Measurements from ENCODE around the gene PCDHA11.
"Not testable (repeated sequence)": the region's sequence is repeated elsewhere in the genome, so short reads cannot be mapped to it uniquely, and the experiment has no call there.

PCDHA11 gene

DNA sequence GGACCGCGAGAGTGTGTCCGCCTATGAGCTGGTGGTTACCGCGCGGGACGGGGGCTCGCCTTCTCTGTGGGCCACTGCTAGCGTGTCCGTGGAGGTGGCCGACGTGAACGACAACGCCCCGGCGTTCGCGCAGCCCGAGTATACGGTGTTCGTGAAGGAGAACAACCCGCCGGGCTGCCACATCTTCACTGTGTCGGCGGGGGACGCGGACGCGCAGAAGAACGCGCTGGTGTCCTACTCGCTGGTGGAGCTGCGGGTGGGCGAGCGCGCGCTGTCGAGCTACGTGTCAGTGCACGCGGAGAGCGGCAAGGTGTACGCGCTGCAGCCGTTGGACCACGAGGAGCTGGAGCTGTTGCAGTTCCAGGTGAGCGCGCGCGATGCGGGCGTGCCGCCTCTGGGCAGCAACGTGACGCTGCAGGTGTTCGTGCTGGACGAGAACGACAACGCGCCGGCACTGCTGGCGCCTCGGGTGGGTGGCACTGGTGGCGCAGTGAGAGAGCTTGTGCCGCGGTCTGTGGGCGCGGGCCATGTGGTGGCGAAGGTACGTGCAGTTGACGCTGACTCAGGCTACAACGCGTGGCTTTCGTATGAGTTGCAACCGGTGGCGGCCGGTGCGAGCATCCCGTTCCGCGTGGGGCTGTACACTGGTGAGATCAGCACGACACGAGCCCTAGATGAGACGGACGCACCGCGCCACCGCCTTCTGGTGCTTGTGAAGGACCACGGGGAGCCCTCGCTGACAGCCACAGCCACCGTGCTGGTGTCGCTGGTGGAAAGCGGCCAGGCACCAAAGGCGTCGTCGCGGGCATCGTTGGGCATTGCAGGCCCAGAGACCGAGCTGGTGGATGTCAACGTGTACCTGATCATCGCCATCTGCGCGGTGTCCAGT, 32.9 kb upstream of the PCDHA11 start:
- no peak for DNase-seq (ENCODE audit: insufficient read length)
- no peak for TF ChIP-seq POLR2A (IDR thresholded peaks at IDR 0.05; ENCODE audit: low read depth, low read length)
- TF ChIP-seq TAF1 (IDR thresholded peaks at IDR 0.05; ENCODE audit: borderline replicate concordance, low read depth, low read length), result no peak
- no peak for TF ChIP-seq POLR2AphosphoS5 (IDR thresholded peaks at IDR 0.05; ENCODE audit: low read depth, low read length)
- FAIRE-seq, result no peak

DNA sequence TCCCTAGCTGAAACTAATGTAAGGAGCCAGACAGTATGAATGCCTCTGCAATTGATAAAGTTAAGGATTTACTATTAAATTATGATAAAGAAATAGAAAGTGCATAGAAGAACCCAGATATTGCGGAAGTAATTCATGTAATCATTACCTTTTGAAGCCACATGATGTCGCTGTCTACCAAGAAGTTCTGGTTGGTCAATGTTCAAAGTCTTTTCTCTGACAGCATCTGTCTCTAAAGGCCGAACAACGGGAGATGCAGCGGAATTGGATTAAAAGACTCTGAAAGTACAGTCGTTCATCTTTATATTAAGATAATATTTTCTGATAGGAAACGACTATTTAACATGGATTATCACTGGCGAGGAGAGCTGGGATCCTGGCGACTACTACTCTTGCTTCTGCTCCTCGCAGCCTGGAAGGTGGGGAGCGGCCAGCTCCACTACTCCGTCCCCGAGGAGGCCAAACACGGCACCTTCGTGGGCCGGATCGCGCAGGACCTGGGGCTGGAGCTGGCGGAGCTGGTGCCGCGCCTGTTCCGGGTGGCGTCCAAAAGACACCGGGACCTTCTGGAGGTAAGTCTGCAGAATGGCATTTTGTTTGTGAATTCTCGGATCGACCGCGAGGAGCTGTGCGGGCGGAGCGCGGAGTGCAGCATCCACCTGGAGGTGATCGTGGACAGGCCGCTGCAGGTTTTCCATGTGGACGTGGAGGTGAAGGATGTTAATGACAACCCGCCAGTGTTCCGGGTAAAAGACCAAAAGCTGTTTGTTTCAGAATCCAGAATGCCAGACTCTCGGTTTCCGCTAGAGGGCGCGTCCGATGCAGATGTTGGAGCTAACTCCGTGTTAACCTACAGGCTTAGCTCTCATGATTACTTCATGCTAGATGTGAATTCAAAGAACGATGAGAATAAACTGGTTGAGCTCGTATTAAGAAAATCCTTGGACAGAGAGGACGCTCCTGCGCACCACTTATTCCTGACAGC, 27.5 kb upstream of the PCDHA11 start, which contains the start of gene PCDHA8:
Gene PCDHA8 (plus strand): TSS at position 210 of the 985 bp plus-strand sequence. CDS start 135 bp downstream, at position 345.
- no peak for FAIRE-seq
- TF ChIP-seq TAF1 (IDR thresholded peaks at IDR 0.05; ENCODE audit: borderline replicate concordance, low read depth, low read length), result no peak
- no peak for TF ChIP-seq POLR2AphosphoS5 (IDR thresholded peaks at IDR 0.05; ENCODE audit: low read depth, low read length)
- no peak for TF ChIP-seq POLR2A (IDR thresholded peaks at IDR 0.05; ENCODE audit: low read depth, low read length)
- DNase-seq (ENCODE audit: insufficient read length), result no peak

DNA sequence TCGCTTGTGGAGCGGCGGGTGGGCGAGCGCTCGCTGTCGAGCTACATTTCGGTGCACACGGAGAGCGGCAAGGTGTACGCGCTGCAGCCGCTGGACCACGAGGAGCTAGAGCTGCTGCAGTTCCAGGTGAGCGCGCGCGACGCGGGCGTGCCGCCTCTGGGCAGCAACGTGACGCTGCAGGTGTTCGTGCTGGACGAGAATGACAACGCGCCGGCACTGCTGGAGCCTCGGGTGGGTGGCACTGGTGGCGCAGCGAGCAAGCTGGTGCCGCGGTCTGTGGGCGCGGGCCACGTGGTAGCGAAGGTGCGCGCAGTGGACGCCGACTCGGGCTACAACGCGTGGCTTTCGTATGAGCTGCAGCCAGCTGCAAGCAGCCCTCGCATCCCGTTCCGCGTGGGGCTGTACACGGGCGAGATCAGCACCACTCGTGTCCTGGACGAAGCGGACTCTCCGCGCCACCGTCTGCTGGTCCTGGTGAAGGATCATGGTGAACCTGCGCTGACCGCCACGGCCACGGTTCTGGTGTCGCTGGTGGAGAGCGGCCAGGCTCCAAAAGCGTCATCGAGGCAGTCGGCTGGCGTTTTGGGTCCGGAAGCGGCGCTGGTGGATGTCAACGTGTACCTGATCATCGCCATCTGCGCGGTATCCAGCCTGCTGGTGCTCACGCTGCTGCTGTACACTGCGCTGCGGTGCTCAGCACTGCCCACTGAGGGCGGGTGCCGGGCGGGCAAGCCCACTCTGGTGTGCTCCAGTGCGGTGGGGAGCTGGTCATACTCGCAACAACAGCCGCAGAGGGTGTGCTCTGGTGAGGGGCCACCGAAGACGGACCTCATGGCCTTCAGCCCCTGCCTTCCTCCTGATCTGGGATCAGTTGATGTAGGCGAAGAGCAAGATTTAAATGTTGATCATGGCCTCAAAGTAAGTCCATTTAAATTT, 25.7 kb upstream of the PCDHA11 start:
- no peak for TF ChIP-seq TAF1 (IDR thresholded peaks at IDR 0.05; ENCODE audit: borderline replicate concordance, low read depth, low read length)
- DNase-seq (ENCODE audit: insufficient read length) (no peak), FAIRE-seq (no peak)

DNA sequence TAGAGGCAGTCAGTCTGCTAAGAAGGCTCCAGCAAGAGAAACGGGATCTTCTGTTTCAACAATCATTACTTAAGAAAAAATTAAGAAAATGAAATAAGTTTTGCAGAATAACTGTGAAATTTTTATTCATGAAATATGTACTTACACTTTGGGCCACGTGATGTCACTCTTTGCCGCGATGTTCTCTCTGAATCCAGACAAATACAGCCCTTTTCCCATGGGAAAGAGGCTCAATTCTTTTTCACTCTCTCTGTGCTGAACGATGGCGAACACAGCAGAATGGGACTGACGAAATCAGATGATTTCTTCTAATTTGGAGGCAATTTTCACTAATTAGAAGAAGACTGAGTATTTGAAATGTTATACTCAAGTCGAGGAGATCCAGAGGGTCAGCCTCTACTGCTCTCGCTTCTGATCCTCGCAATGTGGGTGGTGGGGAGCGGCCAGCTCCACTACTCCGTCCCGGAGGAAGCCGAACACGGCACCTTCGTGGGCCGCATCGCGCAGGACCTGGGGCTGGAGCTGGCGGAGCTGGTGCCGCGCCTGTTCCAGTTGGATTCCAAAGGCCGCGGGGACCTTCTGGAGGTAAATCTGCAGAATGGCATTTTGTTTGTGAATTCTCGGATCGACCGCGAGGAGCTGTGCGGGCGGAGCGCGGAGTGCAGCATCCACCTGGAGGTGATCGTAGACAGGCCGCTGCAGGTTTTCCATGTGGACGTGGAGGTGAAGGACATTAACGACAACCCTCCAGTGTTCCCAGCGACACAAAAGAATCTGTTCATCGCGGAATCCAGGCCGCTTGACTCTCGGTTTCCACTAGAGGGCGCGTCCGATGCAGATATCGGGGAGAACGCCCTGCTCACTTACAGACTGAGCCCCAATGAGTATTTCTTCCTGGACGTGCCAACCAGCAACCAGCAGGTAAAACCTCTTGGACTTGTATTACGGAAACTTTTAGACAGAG, 20.3 kb upstream of the PCDHA11 start, which contains the start of gene PCDHA9:
Gene PCDHA9 (plus strand): TSS at position 244 of the 964 bp plus-strand sequence. CDS start 114 bp downstream, at position 358.
- DNase-seq (ENCODE audit: insufficient read length); FAIRE-seq: not testable (repeated sequence)

DNA sequence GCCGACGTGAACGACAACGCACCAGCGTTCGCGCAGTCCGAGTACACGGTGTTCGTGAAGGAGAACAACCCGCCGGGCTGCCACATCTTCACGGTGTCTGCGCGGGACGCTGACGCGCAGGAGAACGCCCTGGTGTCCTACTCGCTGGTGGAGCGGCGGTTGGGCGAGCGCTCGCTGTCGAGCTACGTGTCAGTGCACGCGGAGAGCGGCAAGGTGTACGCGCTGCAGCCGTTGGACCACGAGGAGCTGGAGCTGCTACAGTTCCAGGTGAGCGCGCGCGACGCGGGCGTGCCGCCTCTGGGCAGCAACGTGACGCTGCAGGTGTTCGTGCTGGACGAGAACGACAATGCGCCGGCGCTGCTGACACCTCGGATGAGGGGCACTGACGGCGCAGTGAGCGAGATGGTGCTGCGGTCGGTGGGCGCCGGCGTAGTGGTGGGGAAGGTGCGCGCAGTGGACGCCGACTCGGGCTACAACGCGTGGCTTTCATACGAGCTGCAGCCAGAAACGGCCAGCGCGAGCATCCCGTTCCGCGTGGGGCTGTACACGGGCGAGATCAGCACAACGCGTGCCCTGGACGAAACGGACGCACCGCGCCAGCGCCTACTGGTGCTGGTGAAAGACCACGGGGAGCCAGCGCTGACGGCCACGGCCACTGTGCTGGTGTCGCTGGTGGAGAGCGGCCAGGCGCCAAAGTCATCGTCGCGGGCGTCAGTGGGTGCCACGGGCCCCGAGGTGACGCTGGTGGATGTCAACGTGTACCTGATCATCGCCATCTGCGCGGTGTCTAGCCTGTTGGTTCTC, 18.7 kb upstream of the PCDHA11 start:
- DNase-seq (ENCODE audit: insufficient read length); FAIRE-seq: not testable (repeated sequence)

DNA sequence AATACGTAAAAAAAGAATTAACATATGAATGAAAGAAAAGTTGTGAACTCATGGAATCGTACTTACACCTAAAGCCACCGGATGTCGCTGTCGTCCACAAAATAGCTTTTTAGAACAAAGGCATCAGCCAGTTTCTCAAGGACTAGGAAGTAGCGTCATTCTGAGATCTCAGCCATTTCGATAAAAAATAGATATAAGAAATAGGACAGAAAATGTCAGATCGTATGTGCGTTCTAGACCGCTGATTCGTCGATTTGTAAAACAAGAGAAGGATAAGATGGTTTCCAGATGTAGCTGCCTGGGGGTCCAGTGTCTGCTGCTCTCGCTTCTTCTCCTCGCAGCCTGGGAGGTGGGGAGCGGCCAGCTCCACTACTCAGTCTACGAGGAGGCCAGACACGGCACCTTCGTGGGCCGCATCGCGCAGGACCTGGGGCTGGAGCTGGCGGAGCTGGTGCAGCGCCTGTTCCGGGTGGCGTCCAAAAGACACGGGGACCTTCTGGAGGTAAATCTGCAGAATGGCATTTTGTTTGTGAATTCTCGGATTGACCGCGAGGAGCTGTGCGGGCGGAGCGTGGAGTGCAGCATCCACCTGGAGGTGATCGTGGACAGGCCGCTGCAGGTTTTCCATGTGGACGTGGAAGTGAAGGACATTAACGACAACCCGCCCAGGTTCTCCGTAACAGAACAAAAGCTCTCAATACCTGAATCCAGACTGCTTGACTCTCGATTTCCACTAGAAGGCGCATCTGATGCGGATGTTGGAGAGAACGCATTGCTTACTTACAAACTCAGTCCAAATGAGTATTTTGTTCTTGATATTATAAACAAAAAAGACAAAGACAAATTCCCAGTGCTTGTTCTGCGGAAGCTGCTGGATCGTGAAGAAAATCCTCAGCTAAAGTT, 12.7 kb upstream of the PCDHA11 start, which contains the start of gene PCDHA10:
Gene PCDHA10 (plus strand): TSS at position 126 of the 903 bp plus-strand sequence. CDS start 152 bp downstream, at position 278.
- DNase-seq (ENCODE audit: insufficient read length), result no peak
- TF ChIP-seq POLR2AphosphoS5 (IDR thresholded peaks at IDR 0.05; ENCODE audit: low read depth, low read length) (no peak), POLR2A (IDR thresholded peaks at IDR 0.05; ENCODE audit: low read depth, low read length) (no peak), TAF1 (IDR thresholded peaks at IDR 0.05; ENCODE audit: borderline replicate concordance, low read depth, low read length) (no peak)
- FAIRE-seq, result no peak

DNA sequence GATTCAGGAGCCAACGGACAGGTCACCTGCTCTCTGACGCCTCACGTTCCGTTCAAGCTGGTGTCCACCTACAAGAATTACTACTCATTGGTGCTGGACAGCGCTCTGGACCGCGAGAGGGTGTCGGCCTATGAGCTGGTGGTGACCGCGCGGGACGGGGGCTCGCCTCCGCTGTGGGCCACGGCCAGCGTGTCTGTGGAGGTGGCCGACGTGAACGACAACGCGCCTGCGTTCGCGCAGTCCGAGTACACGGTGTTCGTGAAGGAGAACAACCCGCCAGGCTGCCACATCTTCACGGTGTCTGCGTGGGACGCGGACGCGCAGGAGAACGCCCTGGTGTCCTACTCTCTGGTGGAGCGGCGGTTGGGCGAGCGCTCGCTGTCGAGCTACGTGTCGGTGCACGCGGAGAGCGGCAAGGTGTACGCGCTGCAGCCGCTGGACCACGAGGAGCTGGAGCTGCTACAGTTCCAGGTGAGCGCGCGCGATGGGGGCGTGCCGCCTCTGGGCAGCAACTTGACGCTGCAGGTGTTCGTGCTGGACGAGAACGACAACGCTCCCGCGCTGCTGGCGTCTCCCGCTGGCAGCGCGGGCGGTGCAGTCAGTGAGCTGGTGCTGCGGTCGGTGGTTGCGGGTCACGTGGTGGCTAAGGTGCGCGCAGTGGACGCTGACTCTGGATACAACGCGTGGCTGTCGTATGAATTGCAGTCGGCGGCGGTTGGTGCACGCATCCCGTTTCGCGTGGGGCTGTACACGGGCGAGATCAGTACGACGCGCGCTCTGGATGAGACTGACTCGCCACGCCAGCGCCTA, 11.4 kb upstream of the PCDHA11 start:
- DNase-seq (ENCODE audit: insufficient read length), result no peak

DNA sequence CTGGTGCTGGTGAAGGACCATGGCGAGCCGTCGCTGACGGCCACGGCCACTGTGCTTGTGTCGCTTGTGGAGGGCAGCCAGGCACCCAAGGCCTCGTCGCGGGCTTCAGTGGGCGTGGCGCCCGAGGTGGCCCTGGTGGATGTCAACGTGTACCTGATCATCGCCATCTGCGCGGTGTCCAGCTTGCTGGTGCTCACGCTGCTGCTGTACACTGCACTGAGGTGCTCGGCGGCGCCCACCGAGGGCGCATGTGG, 10.8 kb upstream of the PCDHA11 start:
- TF ChIP-seq POLR2AphosphoS5 (IDR thresholded peaks at IDR 0.05; ENCODE audit: low read depth, low read length), result no peak
- no peak for TF ChIP-seq TAF1 (IDR thresholded peaks at IDR 0.05; ENCODE audit: borderline replicate concordance, low read depth, low read length)
- no peak for TF ChIP-seq POLR2A (IDR thresholded peaks at IDR 0.05; ENCODE audit: low read depth, low read length)
- DNase-seq (ENCODE audit: insufficient read length) (no peak), FAIRE-seq (no peak)

More for the DNA sequence above, 11.4 kb upstream of the PCDHA11 start:
- TF ChIP-seq POLR2A (IDR thresholded peaks at IDR 0.05; ENCODE audit: low read depth, low read length), result no peak
- TF ChIP-seq TAF1 (IDR thresholded peaks at IDR 0.05; ENCODE audit: borderline replicate concordance, low read depth, low read length), result no peak
- no peak for TF ChIP-seq POLR2AphosphoS5 (IDR thresholded peaks at IDR 0.05; ENCODE audit: low read depth, low read length)
- no peak for FAIRE-seq
